COLO668 (cell line): ENCODE data around the gene IGF2R.
"Not testable (repeated sequence)": the region's sequence is repeated elsewhere in the genome, so short reads cannot be mapped to it uniquely, and the experiment has no call there.

ENCODE experiments used
- DNase-seq: peaks from one replicate; lab custom pipeline; 2025; ENCODE audit not compliant: unreplicated experiment; lab: John Stamatoyannopoulos, UW

IGF2R gene

DNA sequence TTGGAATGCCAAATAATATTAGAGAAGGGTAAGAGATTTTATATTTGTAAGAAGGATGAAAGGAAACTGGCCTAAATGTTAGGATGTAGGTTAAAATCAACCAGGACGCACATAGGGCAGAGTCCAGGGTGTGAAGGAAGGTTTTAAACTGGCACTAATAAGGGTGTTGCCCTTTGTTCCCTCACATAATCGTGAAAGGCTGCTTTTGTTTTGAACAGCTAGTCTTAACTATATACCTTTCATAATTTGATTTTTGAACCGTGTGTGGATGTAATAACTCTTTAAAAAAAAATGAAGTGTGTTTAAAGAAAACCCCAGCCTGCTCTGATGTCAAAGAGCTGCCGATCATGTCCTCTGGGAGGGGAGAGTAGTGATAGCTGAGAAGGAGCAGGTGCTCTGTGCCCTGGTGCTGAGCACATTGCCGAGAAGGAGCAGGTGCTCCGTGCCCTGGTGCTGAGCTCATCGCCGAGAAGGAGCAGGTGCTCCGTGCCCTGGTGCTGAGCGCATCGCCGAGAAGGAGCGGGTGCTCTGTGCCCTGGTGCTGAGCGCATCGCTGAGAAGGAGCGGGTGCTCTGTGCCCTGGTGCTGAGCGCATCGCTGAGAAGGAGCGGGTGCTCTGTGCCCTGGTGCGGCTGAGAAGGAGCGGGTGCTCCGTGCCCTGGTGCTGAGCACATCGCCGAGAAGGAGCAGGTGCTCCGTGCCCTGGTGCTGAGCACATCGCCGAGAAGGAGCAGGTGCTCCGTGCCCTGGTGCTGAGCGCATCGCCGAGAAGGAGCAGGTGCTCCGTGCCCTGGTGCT, 121.8 kb downstream of the IGF2R start:
- not testable (repeated sequence) for DNase-seq

GRCh38 chr6:160092176-160092575, 123.3 kb downstream of the IGF2R start:
- DNase-seq = not testable (repeated sequence)

- no peak for DNase-seq
Observed at GRCh38 chr6:160092602-160093001, 123.7 kb downstream of the IGF2R start.

DNA sequence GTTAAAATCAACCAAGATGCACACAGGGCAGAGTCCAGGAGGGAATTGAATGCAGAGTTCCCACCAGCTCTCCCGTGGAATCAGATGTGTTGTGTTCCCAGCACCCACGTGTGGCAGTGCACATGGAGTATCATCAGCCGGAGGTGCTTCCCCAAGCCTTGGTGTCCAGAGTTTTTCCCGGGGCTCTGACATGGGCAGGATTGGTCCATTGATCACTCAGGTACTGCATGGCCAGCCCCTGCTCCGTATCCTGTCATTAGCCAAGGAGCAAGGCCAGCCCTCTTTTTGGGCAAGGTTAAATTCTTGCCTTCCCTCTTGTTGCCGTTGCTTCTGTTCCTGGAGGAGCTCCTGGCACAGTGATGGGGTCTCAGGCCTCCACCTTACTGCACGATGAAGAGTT, 124.2 kb downstream of the IGF2R start:
- DNase-seq = no peak

GRCh38 chr6:160093946-160094345, 125.1 kb downstream of the IGF2R start:
- DNase-seq = no peak

DNA sequence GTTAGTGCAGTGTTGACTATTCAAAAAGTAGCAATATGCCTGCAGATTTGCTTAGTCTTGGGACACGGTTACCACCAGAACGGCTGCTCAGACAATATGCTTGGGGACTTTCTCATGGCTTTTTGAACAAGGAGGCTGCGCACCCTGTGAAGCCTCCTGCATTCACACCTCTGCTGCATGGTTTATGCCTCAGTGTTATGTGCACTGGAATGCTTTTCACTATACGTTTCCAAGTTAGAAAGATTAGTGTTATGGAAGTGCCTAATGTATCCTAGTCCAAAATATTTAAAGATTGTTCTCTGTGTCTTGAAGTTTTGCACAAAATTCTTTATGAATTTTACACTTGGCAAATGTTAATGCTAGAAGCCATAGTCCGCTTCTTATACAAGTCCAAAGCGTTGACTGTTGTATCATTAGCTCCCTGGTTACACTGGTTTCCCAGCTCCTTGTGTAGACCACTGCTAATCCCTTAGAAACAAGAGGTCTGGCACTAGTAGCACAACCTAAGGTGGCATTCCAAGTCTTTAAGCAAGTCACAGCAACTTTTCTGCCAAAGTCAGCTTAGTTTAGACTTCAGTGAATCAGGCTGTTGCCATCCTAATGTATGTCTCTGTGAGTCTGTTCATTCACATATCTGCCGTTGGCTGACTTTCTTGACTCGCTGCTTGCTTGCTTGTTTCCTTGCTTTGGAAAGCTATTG, 126.4 kb downstream of the IGF2R start:
- DNase-seq = no peak

DNA sequence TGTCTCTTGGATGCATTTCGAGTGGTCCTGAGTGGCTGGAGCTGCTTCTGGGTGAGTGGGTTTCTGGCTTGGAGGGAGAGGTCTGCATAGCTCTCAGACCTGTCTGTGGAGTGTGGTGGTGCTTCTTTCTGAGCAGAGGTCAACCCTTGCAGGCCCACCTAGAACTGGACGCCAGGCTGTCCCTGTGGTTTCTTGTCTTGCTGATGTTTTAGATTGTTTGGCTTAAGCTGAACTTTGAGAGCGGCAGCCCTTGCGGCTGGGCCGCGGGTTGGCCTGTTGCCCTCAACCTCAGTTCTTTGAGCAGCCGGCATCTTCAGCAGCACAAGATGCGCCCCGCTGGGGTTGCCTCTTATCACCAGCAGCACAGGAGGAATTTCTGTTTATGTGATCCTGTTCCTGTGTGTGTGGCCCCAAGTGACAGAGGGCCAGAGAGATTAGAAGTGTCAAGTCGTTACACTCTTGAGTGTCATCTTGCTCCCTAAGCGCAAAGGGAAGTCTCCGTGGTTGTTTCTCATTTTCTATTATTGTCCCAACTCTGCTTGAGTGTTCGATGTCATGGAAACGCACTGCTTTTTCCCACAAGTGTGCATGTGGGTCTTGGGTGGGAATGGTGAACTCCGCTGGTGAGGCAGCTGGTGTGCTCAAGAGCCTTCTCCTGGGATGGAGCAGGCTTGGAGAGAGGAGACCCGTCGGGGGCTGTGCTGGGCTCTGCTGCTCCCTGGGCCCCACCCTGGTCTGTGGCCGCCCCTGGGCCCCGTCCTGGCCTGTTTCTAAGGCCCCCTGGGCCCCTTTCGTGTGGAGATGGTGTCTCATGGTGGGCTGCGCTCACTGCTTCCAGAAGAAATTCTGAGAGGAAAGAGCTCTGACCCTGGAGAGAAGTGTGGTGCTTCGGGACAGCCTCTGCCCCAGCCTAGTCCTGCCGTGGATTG, 132.7 kb downstream of the IGF2R start:
- DNase-seq = no peak

GRCh38 chr6:160102399-160102798, 133.5 kb downstream of the IGF2R start:
- no peak for DNase-seq

GRCh38 chr6:160102956-160103824, 134.3 kb downstream of the IGF2R start:
- DNase-seq = peak; percentile 1

GRCh38 chr6:160103825-160104100, 134.9 kb downstream of the IGF2R start:
- no peak for DNase-seq

DNA sequence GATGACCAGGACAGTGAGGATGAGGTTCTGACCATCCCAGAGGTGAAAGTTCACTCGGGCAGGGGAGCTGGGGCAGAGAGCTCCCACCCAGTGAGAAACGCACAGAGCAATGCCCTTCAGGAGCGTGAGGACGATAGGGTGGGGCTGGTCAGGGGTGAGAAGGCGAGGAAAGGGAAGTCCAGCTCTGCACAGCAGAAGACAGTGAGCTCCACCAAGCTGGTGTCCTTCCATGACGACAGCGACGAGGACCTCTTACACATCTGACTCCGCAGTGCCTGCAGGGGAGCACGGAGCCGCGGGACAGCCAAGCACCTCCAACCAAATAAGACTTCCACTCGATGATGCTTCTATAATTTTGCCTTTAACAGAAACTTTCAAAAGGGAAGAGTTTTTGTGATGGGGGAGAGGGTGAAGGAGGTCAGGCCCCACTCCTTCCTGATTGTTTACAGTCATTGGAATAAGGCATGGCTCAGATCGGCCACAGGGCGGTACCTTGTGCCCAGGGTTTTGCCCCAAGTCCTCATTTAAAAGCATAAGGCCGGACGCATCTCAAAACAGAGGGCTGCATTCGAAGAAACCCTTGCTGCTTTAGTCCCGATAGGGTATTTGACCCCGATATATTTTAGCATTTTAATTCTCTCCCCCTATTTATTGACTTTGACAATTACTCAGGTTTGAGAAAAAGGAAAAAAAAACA, 136.1 kb downstream of the IGF2R start:
- DNase-seq = no peak

DNA sequence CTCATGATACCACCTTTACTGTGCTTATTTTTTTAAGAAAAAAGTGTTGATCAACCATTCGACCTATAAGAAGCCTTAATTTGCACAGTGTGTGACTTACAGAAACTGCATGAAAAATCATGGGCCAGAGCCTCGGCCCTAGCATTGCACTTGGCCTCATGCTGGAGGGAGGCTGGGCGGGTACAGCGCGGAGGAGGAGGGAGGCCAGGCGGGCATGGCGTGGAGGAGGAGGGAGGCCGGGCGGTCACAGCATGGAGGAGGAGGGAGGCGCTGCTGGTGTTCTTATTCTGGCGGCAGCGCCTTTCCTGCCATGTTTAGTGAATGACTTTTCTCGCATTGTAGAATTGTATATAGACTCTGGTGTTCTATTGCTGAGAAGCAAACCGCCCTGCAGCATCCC, 137.1 kb downstream of the IGF2R start:
- no peak for DNase-seq

DNA sequence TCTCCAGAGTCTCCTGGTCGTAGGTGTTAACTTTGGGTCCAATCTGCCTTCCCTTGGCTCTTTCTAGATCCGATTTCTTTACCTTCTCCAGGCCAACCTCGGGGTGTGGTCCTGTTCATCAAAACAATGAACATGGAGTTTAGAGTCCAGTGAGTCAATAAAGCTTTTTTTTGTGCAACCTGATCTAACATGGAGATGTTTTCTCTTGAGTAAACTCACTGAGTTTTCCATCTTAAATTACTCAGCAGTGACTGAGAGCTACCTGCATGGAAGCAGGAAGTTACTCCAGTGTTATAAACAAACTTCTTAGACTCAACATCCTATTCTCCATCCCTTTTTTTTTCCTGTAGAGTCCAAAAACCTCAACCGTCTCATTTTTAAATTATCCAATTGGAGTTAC, 137.8 kb downstream of the IGF2R start:
- no peak for DNase-seq

DNA sequence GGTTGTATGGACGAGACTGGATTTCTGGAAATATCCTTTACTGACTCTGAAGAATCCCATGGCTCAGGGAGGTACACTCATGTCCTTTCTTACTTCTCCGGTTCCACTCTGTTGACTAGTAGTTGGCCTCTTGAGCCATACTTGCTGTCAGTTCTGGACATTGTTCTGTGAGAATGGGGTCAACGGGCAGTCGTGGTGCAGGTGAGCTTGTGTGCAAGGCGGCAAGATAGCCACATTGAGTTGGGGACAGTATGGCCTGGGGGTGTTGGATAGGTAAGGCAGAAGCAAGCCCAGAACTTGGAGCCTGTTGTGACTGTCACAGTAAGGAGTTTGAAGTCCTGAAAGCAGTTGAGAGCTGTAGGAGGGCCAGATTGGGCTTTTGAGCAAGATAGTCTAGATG, 139.2 kb downstream of the IGF2R start:
- no peak for DNase-seq

DNA sequence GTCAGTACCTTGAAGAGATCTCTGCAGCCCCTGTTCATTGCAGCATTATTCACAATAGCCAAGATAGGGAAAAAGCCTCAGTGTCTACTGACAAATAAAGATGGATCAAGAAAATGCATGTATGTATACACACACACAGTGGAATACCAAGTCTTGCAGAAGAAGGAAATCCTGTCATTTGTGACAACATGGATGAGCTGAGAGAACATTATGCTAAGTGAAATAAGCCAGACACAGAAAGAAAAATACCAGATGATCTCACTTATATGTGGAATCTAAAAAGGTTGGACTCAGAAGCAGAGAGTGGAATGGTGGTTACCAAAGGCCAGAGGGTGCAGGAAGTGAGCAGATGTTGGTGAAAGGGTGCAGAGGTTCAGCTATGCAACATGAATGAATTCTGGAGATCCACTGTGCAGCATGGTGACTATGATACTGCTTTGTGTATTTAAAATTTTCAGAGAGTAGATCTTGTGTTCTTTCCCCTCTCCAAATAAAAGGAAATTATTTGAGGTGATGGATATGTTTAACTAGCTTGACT, 141.8 kb downstream of the IGF2R start:
- no peak for DNase-seq

GRCh38 chr6:160111806-160112205, 142.9 kb downstream of the IGF2R start:
- no peak for DNase-seq

- DNase-seq = no peak
Observed at GRCh38 chr6:160112628-160113299, 143.9 kb downstream of the IGF2R start.

- DNase-seq = not testable (repeated sequence)
Observed at GRCh38 chr6:160114536-160114935, 145.7 kb downstream of the IGF2R start.

DNA sequence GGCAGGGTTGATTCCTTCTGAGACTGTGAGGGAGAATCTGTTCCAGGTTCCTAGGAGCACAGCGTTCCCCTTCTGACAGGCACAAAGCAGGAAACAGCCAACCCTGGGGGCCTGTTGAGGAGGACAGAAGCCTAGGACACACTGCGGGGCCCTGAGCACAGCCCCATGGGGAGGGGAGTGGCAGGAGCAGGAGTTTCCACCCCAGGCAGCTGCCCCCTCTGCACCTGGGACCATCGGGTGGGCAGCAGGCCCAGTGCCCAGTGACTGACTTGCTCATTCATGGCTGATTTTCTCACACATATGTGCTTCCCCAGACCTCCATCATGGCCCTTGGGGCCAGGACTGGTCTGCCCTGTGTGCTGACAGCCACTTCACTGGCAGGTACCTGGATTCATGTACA, 146.5 kb downstream of the IGF2R start:
- no peak for DNase-seq
